Epidermal melanocyte (primary cell): ENCODE measurements around the gene LRRC47.
A peak's percentile ranks its signal among the peaks of the same experiment; 100 is the strongest.

ENCODE experiments used
- DNase-seq: peaks from one replicate; pipeline ENCODE4 v3.0.0; 2011; ENCODE audit warnings: low spot score; ENCODE audit not compliant: insufficient read length

LRRC47 gene

DNA sequence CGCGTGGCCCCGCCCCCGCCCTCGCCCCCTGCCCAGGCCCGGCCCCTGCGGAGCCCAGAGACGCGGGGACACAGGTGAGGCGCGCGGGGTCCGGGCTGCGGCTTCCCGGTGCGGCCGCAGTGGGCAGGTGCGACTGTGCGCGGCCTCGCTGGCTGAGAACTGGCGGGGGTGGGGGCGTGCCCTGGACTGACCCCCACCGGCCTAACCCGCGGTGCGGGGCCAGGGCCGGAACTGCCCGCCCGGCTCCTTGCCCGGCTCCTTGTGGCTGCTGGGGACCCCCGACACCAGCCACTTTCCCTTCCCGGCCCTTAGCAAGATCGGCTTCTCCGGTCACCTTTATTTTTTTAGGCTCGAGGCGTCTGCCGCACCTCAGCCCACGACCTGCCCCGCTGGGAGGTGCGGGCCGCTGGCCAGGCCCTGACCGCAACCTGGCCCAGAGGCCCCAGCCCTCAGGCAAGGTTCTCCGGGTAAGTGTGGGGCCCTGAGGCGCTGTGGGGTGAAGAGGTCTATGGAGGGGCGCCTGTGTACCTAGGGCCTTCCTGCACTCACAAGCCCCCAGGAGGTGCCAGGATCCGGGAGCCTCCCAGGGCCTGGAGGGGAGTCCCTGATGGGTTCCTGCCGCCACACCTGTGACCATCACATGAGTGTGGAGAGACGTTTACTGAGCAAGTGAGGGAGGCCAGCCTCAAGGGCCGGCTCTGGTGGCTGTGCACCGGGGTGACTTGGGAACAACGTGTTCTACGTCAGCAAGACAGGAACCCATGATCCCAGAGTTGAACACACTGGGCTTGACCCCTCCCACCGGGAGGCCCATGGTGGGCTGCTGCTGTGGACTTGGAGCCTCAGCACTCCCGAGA lies 23.4 kb downstream of the LRRC47 start, which contains the start of gene SMIM1:
Gene SMIM1 (plus strand): TSS at position 35 of the 857 bp plus-strand sequence. CDS start 2,625 bp downstream, outside the sequence.
- DNase-seq = peak; percentile 19

DNA sequence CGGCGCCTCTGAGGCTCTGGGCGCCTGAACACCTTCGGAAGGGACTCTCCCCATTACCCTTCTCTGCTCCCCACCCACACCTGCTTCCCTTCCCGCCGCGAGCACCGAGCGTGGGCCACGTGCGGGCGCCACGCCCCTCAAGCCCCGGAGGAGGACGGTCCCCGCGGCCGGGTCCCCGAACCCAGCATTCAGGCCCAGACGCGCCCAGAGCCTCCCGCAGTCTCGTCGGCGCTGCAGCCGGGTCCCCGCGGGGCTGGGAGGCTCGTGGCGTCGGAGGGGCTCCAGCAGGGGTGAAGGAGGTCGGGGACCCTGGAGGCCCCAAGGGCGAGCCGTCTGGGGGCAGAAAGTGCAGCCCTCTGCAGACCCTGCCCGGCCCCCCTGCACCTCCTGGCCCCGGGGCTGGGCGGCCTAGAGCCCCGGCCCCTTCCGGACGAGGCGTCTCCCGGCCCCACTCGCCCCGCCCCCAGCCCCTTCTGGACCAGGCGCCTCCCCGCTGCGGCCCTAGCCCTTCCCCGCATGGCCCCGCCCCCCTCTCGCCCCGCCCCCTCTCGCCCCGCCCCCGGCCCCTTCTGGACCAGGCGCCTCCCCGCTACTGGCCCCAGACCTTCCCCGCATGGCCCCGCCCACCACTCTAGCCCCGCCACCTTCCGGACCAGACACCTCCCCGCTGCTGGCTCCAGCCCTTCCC lies 24.1 kb downstream of the LRRC47 start:
- peak; percentile 96 for DNase-seq

DNA sequence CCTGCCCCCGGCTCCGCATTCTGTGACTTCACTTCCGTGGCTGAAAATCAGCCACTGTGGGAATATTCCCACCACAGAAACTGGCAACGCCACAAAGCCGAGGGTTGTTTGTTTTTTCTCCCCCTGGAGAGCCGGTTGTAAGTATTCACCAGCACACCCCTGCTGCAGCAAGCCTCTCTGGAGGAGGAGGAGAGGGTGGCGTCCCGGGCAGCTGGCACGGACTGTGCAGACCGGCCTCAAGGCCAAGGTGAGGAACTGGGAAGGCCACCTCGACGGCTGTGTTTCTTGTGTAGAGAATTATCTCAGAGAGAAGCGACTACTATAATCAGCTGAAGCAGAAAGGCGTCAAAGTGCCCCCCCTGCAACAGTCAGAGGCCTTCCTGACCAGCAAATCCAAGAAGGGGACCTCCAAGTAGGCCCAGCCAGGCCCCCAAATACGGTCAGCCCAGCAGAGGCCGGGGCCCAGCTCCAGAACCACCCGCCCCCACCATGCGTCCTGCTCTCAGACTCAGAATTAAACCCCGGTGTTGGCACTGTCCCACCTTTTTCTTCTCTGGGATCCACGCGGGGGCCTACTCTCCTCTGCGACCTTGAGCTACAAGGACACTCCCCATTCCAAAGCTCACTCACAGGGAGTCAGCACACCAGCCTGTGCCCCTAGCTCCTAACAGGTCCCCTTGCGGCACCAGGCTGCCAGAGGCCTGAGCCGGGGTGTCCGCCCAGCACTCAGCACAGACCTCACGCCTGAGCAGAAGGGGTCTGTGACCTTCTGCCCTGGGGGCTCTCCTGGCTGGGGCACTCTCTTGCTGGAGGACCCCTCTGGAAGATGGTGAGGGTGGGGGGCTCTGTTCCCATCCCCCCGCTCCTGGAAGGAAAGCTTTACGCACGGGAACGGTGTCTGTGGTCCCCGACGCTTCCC lies 24.9 kb downstream of the LRRC47 start:
- DNase-seq = no peak

DNA sequence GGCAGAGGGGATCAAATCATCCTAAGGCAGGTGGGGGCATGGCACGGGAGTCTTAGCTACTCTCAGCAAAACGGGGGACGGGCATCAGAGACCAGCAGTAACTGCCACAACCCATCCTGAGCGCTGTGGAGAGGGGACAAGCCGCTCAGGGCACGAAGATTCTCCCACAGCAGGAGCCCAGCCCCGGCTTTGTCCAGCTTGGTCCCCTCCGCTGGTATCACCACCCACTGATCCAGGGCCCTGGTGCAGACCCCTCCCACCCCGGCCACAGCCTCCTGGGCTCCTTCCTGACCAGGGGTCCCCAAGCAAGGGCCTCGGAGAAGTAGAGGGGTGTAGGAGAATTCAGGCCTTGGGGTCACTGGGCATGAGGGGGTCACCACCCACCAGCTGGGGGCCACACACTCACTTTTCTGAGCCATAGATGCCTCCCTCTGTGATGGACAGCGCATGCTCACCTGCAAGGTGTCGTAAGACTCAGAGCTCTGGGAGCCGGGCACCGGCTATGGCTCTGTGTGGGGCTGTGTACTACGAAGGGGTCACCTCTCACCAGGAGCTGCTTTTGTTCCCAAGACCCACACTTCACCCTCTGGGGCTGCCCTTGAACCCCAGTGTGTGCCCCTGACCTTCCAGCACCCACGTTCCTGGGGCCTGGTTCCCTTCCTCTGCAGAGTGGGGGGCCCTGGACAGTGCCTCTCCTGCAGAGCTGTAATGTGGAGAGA lies 26.1 kb downstream of the LRRC47 start:
- DNase-seq = no peak

DNA sequence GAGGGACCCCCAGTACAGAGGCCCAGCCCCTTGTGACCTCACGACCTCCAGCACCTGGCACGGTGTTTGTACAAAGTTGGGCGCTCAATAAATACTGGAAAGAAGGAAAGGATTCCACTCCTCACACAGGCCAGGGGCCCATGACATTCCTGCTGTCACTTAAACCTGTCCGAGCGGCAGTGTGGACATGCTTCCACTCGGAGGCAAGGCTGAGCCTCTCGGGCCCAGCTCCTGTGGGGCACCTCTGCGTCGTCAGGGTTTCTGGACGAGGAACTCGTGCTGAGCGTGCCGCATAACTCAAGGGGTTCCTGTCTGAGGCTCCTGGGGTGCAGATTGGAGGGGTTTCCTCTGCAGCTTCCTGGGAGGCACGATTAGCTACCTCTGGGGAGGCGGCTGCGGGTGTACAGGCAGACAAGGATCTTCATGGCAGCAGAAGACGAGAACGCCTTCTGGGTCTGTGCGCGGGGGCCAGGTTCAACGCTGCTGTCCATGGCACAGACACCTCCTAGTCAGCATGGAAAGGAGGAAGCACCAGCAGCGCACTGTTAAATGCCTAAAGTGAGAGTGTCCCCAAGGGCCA lies 27.4 kb downstream of the LRRC47 start:
- DNase-seq = no peak

DNA sequence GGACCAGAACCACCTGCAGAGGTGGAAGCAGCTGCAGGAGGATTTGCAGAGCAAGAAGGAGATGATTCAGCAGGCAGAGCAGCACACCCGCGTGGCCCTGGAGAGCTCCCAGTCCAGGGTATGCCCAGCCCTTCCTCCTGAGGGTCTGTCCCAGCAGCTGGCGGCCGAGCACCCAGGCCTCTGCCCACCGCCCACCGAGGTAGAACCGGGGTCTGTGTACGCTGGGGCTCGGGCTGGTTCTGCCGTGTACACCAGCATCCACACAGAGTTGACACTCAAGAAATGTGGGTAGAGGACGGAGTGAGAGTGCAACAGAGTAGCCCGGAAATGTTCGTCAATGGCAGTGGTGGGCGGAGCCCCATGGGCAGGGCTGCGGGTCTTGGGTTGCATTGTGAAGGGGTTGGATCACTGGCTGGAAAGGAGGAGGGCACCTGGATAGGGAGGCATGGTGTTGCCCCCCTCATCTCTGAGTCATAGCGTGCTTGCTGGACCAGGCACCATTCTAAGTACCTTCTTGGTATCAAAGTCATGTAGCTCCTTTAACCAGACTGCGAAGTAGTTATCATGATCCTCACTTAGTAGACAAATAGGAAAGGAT lies 28.9 kb downstream of the LRRC47 start:
- DNase-seq = no peak

DNA sequence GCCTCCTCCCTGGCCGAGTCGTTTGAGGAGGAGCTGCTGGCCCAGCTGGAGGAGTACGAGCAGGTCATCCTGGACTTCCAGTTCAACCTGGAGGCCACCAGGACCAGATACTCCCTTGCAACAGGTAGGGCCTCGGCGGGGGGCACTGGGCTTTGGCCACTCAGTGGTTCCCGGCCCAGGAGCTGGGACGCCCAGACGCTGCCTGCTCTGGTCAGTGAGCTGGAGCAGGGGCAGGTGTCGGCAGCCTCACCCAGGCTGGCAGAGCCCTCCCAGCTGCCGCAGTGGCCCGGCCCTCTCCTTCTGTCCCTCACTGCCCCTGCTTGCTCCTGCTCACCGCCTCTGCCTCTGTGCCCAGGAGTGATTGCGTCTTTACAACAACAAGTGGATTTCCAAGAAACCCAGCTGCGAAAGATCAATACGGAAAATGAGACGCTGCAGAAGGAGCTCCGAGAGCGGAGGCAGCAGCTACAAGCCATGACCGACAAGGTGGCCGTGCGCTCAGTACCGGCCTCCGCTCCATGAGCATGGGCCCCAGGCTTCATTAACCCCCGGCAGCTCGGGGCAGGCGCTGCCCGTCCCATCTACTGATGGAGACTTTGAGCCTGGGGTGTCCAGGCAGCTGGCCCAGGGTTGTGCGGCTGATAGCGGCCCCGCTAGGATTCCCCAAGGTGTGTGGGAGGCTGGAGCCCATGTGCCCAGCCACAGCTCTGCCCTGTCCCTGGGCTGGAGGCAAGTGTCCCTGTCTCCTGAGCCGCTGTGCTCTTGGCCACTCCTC lies 32.8 kb downstream of the LRRC47 start:
- no peak for DNase-seq

DNA sequence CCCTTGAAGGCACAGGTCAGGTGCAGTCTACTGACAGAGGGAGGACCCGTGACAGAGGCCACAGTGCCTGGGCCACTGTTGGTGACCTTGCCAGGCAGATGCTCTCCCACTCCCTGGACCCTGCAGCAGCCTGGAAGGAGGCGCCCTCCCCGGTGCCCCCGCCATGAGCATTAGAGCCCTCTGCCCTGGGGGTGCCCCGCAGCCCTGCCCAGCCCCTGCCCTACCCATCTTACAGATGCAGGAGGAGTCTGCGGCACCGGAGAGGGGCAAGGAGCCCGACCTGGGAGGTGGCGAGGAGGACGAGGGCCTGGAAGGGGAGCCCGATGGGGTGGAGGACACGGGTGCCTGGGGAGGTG lies 33.4 kb downstream of the LRRC47 start:
- DNase-seq = no peak

DNA sequence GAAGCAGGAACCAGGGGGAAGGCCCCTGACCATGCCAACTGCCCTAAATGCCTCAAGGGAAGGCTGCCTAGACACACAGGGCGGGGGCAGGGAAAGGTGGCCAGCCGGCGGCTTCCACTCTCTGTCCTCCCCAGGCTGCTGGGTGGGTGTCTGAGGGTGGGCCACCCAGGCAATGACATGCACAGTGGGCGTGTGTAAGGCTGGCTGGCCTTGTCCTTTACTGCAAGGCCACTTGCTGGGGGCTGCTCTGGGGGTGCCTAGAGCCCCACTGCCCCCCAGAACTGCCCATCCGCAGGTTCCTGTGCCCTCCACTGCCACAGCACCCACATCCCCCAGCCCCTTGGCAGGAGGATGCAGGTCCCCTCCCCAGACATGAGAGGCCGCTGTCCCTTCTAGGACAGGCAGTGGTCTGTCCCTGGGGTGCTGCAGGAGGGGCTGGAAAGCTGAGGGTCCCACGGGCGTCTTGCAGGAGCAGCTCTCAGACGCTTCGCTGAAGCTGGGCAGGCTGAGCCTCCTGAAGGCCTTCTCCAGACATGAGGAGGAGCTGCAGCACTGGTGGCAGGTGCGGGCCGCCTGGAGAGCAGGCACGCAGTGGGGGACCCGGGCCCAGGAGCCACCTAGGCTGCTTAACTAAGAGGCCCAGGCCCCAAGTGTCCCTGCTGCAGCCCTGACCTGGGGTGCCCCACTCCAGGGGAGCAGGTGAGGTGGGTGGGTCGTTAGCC lies 34.0 kb downstream of the LRRC47 start:
- DNase-seq = no peak

DNA sequence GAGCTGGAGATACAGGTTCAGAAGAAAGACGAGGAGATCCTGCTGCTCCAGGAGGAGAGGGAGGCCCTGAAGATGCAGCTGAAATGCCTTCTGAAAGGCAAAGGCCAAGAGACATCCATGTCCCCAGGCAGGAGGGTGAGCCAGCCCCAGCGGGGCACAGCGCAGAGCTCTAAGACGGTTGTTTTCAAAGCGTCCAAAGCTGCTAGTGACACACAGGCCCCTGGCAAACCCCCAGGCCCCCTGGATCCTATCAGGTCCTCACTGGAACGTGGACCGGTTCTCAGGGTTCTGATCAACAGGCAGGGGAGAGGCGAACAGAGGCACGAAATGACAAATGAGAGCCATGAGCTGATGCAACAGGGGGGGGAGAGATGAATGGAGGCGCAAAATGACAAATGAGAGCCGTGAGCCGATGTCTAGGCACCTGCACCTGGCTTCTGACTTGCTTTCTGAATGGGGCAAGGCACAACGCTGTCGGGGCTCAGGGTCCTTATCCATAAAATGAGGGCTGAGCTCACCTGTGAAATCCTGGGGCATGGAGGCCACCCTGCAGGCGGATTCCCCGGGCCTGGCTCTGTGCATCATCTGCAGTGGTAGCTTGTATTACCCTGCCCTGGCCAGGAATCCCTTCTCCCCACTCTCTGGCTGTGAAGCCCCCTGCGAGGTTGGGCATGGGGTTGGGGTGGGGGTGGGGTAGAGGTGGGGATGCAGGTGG lies 34.8 kb downstream of the LRRC47 start:
- no peak for DNase-seq

DNA sequence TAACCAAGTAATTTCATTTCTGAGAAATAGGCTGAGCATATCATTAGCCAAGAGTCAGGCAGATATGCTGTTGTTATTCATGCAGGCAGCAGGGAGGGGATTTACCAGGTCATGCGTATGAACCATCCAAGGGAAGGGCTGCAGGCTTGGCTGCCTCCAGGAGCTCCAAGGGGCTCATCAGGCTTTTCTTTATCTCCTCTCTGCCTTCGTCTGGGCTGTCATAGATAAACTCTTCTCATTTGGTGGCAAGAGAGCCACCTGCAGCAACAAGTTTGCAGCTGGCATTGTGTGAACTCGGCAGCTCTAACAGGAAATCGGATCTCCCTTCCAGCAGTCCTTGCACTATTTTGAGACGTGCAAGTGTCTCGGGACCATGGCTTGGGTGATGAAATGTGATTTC lies 36.5 kb downstream of the LRRC47 start:
- DNase-seq = no peak

DNA sequence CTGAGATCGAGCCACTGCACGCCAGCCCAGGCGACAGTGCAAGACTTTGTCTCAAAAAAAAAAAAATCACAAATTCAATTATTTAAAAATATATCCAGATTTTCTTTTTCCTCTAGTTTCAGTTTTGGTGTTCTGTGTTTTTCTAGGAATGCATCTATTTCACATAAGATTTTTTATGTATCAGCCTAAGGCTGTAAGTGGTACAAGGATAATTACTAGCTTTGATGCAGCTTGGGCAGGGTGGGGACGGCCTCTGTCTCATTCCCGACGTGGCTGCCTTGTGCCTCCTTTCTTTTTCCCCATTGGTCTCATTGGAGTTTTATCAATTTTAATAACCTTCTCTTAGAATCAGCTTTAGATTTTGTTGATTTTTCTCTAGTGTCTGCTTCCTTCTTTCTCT lies 37.1 kb downstream of the LRRC47 start:
- no peak for DNase-seq

DNA sequence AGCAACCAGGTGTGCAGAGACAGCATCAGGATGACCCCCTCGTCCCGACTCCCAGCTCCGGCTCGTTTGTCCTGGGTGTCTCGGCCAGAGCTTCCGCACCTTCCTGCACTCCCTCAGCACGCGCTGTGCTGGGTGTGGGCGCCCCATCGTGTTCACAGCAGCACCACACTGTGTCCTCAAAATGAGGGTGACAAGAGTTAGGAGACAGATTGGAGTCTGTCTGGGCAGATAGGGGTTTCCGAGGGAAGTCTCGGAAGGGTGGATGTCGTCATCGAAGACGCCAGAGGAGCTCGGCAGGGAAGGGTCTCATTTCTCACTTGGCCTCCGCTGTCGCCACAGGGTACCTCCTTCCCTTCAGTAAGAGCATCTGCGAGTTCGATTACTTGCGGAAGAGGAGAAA lies 39.9 kb downstream of the LRRC47 start:
- DNase-seq = no peak

DNA sequence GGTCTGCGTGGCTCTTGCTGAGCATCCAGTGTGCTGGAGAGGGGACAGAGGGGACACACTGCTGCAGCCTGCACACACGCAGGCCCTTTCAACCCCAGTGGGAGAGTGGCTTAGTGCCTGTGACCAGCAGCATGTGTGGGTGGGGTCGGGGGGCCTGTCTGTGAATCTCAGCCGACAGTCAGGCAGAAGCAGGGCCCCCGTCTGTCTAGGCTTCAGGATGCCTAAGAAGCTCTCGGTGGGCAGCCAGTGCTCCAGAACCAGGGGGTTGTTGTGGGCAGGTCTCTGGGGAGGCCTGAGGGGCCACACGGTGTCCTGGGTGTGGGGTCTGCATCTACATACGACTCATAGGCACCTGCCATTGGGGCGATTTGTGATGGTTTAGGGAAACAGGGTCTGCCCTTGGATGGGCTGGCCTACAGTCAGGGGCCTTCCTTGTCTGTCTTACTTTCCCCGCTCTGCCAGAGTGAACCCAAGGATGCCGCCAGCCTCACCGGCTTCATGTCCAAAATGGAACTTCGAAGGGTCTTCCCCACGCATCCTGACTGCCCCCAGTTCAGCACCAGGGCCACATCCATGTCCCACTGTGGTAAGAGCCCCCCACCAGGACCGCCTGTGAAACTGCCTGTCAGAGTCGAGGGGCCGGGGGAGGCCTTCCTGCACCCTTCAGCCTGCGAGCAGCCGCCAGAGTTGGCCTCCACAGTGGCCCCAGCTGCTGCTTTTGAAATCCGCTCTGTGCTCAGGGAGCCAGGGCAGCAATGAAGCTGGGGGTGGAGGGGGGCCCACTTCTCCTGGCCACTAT lies 42.4 kb downstream of the LRRC47 start:
- no peak for DNase-seq

DNA sequence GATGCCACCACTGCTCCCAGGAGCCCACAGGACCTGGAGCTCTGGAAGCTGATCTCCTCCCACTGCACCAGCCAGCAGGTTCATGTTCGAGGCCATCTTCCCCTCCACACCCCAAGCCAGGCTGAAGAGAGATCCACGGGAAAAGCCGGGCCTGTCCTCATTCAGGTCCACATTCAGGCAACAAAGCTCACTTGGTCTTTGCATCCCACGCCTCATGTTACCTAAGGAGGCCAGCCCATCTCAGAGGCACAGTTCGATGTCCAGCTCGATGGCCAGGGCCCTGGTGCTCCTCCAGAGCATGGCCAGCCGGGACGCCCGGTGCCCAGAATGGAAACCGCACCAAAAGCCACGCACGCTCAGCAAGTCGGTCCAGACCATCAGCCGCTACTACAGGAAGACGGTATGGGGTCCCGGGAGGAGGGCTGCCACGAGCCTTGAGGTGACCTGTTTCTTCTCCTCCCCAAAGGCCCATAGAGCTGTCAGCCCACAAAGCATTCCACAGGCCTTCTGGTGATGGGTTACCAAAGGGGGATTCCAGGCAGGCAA lies 43.8 kb downstream of the LRRC47 start, which contains the start of gene CCDC27:
Gene CCDC27 (plus strand): TSS at position 51 of the 546 bp plus-strand sequence. CDS start 32 bp downstream, at position 83.
- DNase-seq = no peak

DNA sequence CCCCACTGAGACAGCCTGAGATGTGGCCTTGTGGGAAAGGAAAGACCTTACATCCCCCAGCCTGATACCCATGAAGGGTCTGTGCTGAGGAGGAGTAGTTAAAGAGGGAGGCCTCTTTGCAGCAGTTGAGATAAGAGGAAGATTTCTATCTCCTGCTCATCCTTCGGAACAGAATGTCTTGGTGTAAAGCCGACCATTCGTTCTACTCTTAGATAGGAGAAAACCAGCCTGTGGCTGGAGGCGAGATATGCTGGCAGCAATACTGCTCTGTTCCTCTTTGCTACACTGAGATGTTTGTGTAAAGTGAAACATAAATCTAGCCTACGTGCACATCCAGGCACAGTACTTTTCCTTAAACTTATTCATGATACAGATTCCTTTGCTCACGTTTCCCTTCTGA lies 45.6 kb downstream of the LRRC47 start:
- no peak for DNase-seq

DNA sequence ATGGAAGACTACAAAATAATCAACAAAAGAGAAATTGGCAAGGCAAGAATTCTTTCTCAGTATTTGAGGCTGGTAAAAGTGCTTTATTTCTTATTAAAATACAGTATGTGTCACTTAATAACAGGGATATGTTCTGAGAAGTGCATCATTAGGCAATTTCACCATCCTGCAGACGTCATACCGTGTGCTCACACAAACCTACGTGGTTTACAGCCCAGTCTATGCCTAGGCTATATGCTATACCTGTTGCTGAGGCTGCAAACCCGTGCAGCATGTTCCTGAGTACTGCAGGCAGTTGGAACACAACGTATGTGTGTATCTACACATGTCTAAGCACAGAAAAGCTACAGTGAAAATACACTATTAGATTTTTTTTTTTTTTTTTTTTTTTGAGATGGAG lies 46.8 kb downstream of the LRRC47 start:
- no peak for DNase-seq
